Right lobe of liver (tissue), 6 donors: ENCODE results near the gene FAIM2. TPM values are rescaled to one million over a fixed set of nuclear protein-coding genes. Genes with fewer than 3 reads are reported as not detected.

ENCODE experiments used
- ATAC-seq, 4 donors: fragments of 200-7000 bp; cut with Tn5 transposase; one replicate each; pipeline ENCODE4 v1.9.1; 2020; ENCODE audit warnings: mild to moderate bottlenecking in 4 of 4, moderate library complexity in 4 of 4
- DNase-seq, 3 donors: peaks; one replicate each; pipeline ENCODE4 v3.0.0-alpha.2; 2020
- H3K27ac ChIP-seq, 3 donors: fragments of 200-600 bp; one replicate each; pipeline ENCODE4 v1.8.0; 2022
- H3K27me3 ChIP-seq, 2 donors: fragments of 200-600 bp; one replicate each; pipeline ENCODE4 v1.8.0; 2022
- H3K36me3 ChIP-seq, 4 donors: fragments of 200-600 bp; sonication (generic) in 1 of 4; one replicate each; pipeline versions ENCODE4 v1.5.1 to v1.8.0; 2017 to 2022; ENCODE audit warnings: control low read depth in 1 of 4
- H3K4me1 ChIP-seq, 4 donors: fragments of 200-600 bp; sonication (generic) in 1 of 4; one replicate each; pipeline versions ENCODE4 v1.5.1 to v1.8.0; 2017 to 2022; ENCODE audit warnings: control low read depth in 1 of 4
- H3K4me3 ChIP-seq, 3 donors: fragments of 200-600 bp; one replicate each; pipeline ENCODE4 v1.8.0; 2022
- H3K9me3 ChIP-seq, 4 donors: fragments of 200-600 bp; sonication (generic) in 1 of 4; one replicate each; pipeline versions ENCODE4 v1.5.1 to v1.8.0; 2017 to 2022; ENCODE audit warnings: control low read depth in 1 of 4
- POLR2A ChIP-seq: fragments of 450-650 bp; IDR thresholded peaks from one replicate; pipeline ENCODE4 v1.6.1; 2017; ENCODE audit warnings: antibody characterized with exemption, mild to moderate bottlenecking
- WGBS: methylation state at CpG from one replicate; pipeline ENCODE4 v1.1.6; 2018; ENCODE audit warnings: low coverage, low lambda C conversion rate; ENCODE audit not compliant: insufficient coverage; ENCODE audit errors: missing lambda C conversion rate; 5-methylcytosine and 5-hydroxymethylcytosine counted together
- intact Hi-C, 2 donors: fragments of 100-400 bp; cut with DNase I; formaldehyde crosslinking; loops; one replicate each; pipeline versions ENCODE4 v1.11.2 to v1.14.1; 2022
- total RNA-seq, 6 experiments: library from RNA; depleted of rRNA in 2 of 6; stranded (reverse); fragments of >200 nt in 2 of 6; fragmentation: NEBNext Ultra II Directional in 3 of 6; extraction: Animal tissue kit (Norgen Biotek cat#: 25700) in 3 of 6; gene quantifications; one replicate each; pipeline versions ENCODE4 v1.1.0 to v1.2.4, GENCODE V29; 2016 to 2023
- TF ChIP-seq, protein P1 (sequence below), 4 donors: fragments of 200-600 bp in 3 of 4; fragments of 450-650 bp in 1 of 4; IDR thresholded peaks; one replicate each; pipeline versions ENCODE4 v1.5.1 to v1.8.0; 2016 to 2022; ENCODE audit warnings: antibody characterized with exemption in 4 of 4, mild to moderate bottlenecking in 2 of 4
- donor health status: DM: no; HTN: yes; CAD: no.
- donor health status: DM: no; HTN: no; CAD: no.
- donor health status: DM: no; HTN: no; CAD: no.
- donor health status: DM: no; HTN: yes; CAD: no.
- donor health status: DM: no; HTN: yes; CAD: no.

The FAIM2 gene
- total RNA-seq, 6 experiments from 2014 or later = 0.16 TPM; not detected in 5

DNA sequence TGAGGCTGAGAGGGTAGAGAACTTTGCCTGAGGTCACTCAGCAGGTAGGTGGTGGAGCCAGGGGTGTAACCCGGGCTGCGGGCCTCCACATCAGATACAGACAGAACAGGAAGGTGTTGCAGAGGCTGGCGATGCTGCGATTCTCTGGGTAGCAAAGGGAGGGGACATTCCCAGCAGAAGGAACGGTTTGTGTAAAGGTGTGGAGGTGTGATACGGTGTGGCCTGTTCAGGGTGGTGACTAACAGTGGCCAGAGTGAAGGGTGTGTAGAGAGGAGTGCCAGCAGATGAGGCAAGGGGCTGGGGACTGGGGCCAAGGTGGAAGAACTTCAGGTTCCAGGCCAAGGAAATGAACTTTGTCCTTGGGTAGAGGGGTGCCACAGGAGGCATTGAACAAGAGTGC lies 18.2 kb upstream of the FAIM2 start:
- ATAC-seq (peak in 3 of 4 donors; percentile 11 to 29 (median 28)), DNase-seq (no peak)
- no peaks in the 10 kb centered on the region for H3K36me3 ChIP-seq
- intact Hi-C loops = no loop called here
- no peaks in the 10 kb centered on the region for H3K4me1 ChIP-seq
- no peaks in the 10 kb centered on the region for H3K27me3 ChIP-seq
- no peak overlapping the region for H3K4me3 ChIP-seq
- TF ChIP-seq POLR2A = no peak
- TF ChIP-seq, protein P1, sequence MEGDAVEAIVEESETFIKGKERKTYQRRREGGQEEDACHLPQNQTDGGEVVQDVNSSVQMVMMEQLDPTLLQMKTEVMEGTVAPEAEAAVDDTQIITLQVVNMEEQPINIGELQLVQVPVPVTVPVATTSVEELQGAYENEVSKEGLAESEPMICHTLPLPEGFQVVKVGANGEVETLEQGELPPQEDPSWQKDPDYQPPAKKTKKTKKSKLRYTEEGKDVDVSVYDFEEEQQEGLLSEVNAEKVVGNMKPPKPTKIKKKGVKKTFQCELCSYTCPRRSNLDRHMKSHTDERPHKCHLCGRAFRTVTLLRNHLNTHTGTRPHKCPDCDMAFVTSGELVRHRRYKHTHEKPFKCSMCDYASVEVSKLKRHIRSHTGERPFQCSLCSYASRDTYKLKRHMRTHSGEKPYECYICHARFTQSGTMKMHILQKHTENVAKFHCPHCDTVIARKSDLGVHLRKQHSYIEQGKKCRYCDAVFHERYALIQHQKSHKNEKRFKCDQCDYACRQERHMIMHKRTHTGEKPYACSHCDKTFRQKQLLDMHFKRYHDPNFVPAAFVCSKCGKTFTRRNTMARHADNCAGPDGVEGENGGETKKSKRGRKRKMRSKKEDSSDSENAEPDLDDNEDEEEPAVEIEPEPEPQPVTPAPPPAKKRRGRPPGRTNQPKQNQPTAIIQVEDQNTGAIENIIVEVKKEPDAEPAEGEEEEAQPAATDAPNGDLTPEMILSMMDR (IDR thresholded peaks at IDR 0.05) = no peak
- no peaks in the 10 kb centered on the region for H3K9me3 ChIP-seq
- H3K27ac ChIP-seq = no peak overlapping the region
- WGBS = 53% methylated on average over 3 of the region's 6 CpGs

DNA sequence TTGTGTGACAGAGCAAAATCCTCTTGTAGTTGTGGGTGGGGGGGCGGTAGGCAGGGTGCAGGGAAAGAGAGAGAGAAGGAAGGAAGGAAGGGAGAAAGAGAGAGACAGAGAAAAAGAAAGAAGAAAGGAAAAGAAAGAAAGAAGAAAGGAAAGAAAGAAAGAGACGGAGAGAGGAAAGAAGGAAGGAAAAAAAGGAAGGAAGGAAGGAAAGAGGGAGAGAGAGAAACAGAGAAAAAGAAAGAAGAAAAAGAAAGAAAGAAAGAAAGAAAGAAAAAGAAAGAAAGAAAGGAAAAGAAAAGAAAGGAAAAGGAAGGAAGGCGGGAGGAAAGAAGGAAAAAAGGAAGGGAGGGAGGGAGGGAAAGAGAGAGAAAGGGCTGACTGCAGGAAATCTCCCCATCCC lies 17.6 kb upstream of the FAIM2 start:
- DNase-seq (no peak), ATAC-seq (no peak)
- no peaks in the 10 kb centered on the region for H3K4me1 ChIP-seq
- no peaks in the 10 kb centered on the region for H3K36me3 ChIP-seq
- 46% methylated on average over 3 of the region's 3 CpGs for WGBS
- H3K27me3 ChIP-seq = no peaks in the 10 kb centered on the region
- intact Hi-C loops = no loop called here
- H3K27ac ChIP-seq = no peak overlapping the region
- H3K4me3 ChIP-seq = no peak overlapping the region
- H3K9me3 ChIP-seq = no peaks in the 10 kb centered on the region
- TF ChIP-seq, protein P1 (IDR thresholded peaks at IDR 0.05) = no peak
- TF ChIP-seq POLR2A = no peak

DNA sequence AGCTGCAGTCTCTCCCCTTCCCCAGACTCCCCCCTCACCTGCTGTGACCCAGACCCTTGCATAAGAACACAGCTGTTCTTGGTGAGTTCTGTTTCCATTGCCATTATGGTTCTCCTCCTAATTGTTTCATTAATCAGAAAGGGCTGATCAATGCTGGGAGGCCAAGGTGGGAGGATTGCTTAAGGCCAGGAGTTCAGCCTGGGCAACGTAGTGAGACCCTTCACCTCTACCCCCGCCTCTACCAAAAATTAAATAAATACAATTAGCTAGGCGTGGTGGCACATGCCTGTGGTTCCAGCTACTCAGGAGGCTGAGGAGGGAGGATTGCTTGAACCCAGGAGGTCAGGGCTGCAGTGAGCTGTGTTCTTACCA lies 17.2 kb upstream of the FAIM2 start:
- ATAC-seq (no peak), DNase-seq (no peak)
- WGBS = 70% methylated on average over 3 of the region's 3 CpGs
- H3K4me3 ChIP-seq = no peak overlapping the region
- H3K27ac ChIP-seq = no peak overlapping the region
- H3K36me3 ChIP-seq = no peaks in the 10 kb centered on the region
- intact Hi-C loops = no loop called here
- no peaks in the 10 kb centered on the region for H3K9me3 ChIP-seq
- H3K27me3 ChIP-seq = no peaks in the 10 kb centered on the region
- H3K4me1 ChIP-seq = no peaks in the 10 kb centered on the region
- TF ChIP-seq POLR2A = no peak
- TF ChIP-seq, protein P1 (IDR thresholded peaks at IDR 0.05) = no peak

DNA sequence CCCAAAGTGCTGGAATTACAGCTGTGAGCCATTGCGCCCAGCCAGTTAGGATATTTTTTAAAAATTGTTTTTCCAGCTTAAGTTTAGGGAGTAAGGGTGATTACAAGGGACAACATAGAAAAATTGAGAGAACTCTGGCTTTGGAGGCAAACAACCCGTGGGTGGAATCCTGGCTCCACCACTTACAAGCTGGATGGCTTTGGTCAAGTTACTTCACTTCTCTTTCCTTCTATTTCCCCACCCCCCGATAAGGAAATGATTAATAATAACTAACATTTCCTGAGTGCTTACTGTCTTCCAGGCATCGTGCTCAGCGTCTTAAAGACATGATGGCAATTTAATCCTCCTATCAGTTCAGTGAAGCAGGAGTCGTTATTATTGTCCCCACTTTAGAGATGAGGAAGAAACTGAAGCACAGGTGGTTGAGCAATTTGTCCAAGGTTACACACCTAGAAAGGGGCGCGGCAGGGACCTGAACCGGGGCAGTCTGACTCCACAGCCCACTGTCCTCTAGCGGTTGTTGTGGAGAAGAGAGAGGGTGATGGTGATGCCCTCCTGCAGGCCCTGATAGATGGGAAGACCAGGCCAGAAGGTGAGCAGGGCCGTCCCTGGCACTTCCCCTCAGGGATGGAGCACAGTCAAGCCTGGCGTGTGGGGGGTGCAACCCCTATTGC lies 16.7 kb upstream of the FAIM2 start:
- H3K27me3 ChIP-seq = no peaks in the 10 kb centered on the region
- 64% methylated on average over 9 of the region's 12 CpGs for WGBS
- intact Hi-C loops = no loop called here
- TF ChIP-seq, protein P1 (IDR thresholded peaks at IDR 0.05) = no peak
- TF ChIP-seq POLR2A = no peak
- no peaks in the 10 kb centered on the region for H3K9me3 ChIP-seq
- peak in 1 of 4 donors; percentile 25 for ATAC-seq
- H3K4me3 ChIP-seq = no peak overlapping the region
- H3K27ac ChIP-seq = no peak overlapping the region
- no peaks in the 10 kb centered on the region for H3K4me1 ChIP-seq
- H3K36me3 ChIP-seq = no peaks in the 10 kb centered on the region
- no peak for DNase-seq
